ENCODE results near the gene C17orf67.

Gene C17orf67

DNA sequence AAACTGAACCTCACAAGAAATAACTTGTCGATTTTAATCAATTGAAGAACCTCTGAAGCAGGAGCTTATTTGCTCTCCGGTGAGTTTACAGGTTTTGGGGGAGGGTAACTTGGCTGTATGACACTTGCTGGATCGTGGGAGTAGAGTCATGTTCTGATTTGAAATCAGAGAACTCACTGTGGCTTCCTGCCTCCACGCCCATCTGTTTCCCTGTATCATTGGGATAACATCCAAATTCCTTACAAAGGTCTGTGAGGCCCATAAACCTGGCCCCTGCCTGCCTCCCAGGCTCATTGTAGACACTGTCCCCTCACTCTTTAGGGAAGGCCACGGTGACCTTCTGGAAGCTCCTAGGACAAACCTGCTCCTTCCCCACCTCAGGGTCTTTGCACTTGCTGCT lies 48.3 kb downstream of the C17orf67 start:
- TF ChIP-seq, protein P1, sequence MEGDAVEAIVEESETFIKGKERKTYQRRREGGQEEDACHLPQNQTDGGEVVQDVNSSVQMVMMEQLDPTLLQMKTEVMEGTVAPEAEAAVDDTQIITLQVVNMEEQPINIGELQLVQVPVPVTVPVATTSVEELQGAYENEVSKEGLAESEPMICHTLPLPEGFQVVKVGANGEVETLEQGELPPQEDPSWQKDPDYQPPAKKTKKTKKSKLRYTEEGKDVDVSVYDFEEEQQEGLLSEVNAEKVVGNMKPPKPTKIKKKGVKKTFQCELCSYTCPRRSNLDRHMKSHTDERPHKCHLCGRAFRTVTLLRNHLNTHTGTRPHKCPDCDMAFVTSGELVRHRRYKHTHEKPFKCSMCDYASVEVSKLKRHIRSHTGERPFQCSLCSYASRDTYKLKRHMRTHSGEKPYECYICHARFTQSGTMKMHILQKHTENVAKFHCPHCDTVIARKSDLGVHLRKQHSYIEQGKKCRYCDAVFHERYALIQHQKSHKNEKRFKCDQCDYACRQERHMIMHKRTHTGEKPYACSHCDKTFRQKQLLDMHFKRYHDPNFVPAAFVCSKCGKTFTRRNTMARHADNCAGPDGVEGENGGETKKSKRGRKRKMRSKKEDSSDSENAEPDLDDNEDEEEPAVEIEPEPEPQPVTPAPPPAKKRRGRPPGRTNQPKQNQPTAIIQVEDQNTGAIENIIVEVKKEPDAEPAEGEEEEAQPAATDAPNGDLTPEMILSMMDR (IDR thresholded peaks at IDR 0.05): no peak
- no peak for TF ChIP-seq ZFX (IDR thresholded peaks at IDR 0.05; ENCODE audit: borderline replicate concordance)
- H3K27ac ChIP-seq: 0 out of 2 replicates have a peak overlapping the region, but pooled peaks have one; percentile 30

- TF ChIP-seq ZFX (IDR thresholded peaks at IDR 0.05; ENCODE audit: borderline replicate concordance): no peak
- TF ChIP-seq, protein P1 (IDR thresholded peaks at IDR 0.05): no peak
Measured at GRCh38 chr17:56782338-56782737, 51.4 kb downstream of the C17orf67 start.

GRCh38 chr17:56781906-56782305 lies 51.8 kb downstream of the C17orf67 start:
- TF ChIP-seq, protein P1 (IDR thresholded peaks at IDR 0.05): no peak
- TF ChIP-seq ZFX (IDR thresholded peaks at IDR 0.05; ENCODE audit: borderline replicate concordance): no peak
- no peak overlapping the region for H3K27ac ChIP-seq

More at GRCh38 chr17:56782338-56782737, 51.4 kb downstream of the C17orf67 start:
- no peak overlapping the region for H3K27ac ChIP-seq

DNA sequence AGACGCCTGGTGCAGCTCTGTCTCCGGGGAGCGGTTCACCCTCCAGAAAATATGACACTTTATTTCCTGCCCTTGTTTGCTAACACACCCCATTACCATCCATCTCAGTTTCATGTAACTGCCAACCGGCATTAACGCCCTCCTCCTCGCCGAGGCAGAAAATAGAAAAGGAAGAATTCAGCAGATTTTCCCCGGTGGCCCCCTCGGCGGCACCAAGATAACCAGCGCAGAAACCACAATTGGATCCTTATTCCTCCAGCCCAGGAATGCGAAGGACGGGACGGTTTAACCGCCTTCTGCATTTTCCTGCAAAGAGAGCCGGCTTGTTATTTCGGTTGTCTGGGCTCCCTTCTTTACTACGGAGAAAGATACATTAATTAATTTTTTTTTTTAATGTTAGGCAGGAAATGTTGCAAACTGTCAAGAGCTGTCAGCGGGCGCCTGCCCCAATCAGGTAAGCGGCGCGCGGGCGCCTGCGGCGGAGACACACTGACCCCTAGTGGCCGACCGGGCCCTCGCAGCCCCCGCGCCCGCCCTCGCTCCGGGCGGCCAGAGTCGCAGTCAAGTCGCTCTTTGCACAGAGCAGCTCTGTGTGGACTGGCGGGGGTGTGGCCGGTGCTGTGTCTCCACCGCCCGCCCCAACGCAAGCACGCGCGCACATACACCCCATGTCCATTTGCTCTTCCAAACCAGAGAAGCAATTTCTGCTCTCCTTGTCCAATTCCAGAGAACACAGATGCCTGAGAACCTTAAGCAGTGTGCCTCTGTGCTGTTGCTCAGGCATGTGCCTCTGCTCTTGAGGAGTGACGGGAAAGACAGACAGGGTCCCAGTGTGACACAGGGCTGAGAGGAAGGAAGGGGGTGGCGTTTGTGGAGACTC lies 53.6 kb downstream of the C17orf67 start:
- no peak overlapping the region for H3K27ac ChIP-seq
- TF ChIP-seq, protein P1 (IDR thresholded peaks at IDR 0.05): peak; percentile 99
- no peak for TF ChIP-seq ZFX (IDR thresholded peaks at IDR 0.05; ENCODE audit: borderline replicate concordance)

DNA sequence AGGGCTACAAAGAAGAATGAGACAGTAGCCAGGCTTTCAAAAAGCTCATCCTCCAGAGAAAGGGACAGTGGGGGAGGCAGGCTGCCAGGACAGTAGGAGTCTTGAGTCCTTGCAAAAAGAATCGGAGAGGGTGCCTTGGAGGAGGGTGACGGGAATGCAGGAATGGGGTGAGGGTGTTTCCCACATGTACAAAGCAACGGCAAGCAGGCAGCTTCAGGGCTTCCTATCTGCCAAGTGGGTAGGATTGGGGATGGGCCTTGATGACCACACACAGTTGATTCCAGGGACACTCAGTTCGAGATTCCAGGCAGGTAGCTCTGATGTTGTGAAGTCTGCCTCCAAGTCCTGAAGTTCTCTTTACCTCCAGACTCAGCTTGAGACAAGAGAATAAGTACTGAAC lies 54.4 kb downstream of the C17orf67 start:
- H3K27ac ChIP-seq: no peak overlapping the region
- TF ChIP-seq ZFX (IDR thresholded peaks at IDR 0.05; ENCODE audit: borderline replicate concordance): no peak
- TF ChIP-seq, protein P1 (IDR thresholded peaks at IDR 0.05): no peak

DNA sequence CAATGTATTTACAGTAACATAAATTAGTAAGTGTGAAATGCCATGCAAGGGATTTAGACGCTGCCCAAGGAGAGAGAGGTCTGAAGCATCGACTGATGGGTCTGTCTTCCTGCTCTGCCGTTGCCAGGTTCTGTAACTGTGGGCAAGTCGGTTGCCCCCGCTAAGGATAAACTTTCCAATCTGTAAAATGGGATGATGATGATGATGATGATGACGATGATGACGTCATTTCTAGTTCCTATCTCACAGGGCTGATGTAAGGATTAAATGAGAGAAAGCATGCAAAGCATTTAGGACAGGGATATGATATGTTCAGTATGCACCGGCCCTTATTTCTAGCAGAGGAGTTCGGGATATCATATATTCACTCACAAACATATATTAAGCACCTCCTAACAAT lies 54.8 kb downstream of the C17orf67 start:
- TF ChIP-seq, protein P1 (IDR thresholded peaks at IDR 0.05): no peak
- TF ChIP-seq ZFX (IDR thresholded peaks at IDR 0.05; ENCODE audit: borderline replicate concordance): no peak
- no peak overlapping the region for H3K27ac ChIP-seq

DNA sequence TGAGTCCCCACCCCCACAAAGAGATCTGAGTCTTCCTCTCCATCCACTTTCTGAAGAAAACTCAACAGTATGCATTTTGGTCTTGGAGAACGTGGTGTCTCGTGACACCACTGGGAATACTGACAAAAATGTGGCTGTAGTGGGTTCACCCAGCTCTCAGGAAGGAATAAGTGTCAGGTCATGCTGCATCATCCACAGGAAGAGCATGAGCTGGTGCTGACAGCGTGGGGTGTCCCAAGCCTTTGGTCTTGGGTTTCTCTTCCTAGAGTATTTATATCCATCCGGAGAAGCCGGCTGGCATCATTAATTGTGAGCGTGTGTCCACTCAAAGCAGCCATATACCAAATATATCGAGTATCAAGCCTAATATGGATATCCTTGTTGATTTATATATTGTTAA lies 55.9 kb downstream of the C17orf67 start:
- TF ChIP-seq ZFX (IDR thresholded peaks at IDR 0.05; ENCODE audit: borderline replicate concordance): no peak
- TF ChIP-seq, protein P1 (IDR thresholded peaks at IDR 0.05): no peak
- H3K27ac ChIP-seq: no peak overlapping the region

All from 22Rv1 (cell line).